ENCODE results near the gene MAPRE3.

GRCh38 chr2:27050996-27051901, 80.8 kb downstream of the MAPRE3 start, which contains the start of gene AGBL5:
- TF ChIP-seq GATA3 (IDR thresholded peaks at IDR 0.05; ENCODE audit: low read depth, low read length) (no peak), GATA2 (IDR thresholded peaks at IDR 0.05; ENCODE audit: low read depth, low read length) (peak; percentile 6; the same call in 1 of the 2 replicates)
